Neural crest cell (in vitro differentiated cells): ENCODE results near the gene CCDC190. TPM values are rescaled to one million over a fixed set of nuclear protein-coding genes. Genes with fewer than 3 reads are reported as not detected.
A peak's percentile ranks its signal among the peaks of the same experiment; 100 is the strongest.

Source experiments
- DNase-seq: peaks from one replicate; pipeline ENCODE4 v3.0.0; 2021; ENCODE audit warnings: low read depth, mixed read lengths, low spot score
- H3K27ac Mint-ChIP-seq: one replicate; pipeline ENCODE4 v1.8.0; 2021; ENCODE audit warnings: mild to moderate bottlenecking, mixed read lengths; ENCODE audit not compliant: unreplicated experiment
- H3K27me3 Mint-ChIP-seq: 2 replicates; pipeline ENCODE4 v1.8.0; 2021; ENCODE audit warnings: low read depth, mild to moderate bottlenecking, mixed read lengths
- H3K36me3 Mint-ChIP-seq: 2 replicates; pipeline ENCODE4 v1.8.0; 2021; ENCODE audit warnings: low read depth, mild to moderate bottlenecking, mixed read lengths
- H3K4me1 Mint-ChIP-seq: 2 replicates; pipeline ENCODE4 v1.8.0; 2021; ENCODE audit warnings: mixed read lengths
- H3K4me3 Mint-ChIP-seq: one replicate; pipeline ENCODE4 v1.8.0; 2021; ENCODE audit warnings: mild to moderate bottlenecking, mixed read lengths
- H3K9me3 Mint-ChIP-seq: 2 replicates; pipeline ENCODE4 v1.8.0; 2021; ENCODE audit warnings: mixed read lengths
- CTCF ChIP-seq: fragments of 200-600 bp; sonication (generic); conservative IDR thresholded peaks from 2 replicates; pipeline ENCODE4 v1.5.0; 2021; ENCODE audit warnings: antibody characterized with exemption, mild to moderate bottlenecking
- total RNA-seq: library from RNA; stranded (reverse); gene quantifications from 2 replicates; pipeline ENCODE4 v1.2.1, GENCODE V29; 2021

CCDC190 gene
- total RNA-seq, 1 donor from 2014 or later: not detected

DNA sequence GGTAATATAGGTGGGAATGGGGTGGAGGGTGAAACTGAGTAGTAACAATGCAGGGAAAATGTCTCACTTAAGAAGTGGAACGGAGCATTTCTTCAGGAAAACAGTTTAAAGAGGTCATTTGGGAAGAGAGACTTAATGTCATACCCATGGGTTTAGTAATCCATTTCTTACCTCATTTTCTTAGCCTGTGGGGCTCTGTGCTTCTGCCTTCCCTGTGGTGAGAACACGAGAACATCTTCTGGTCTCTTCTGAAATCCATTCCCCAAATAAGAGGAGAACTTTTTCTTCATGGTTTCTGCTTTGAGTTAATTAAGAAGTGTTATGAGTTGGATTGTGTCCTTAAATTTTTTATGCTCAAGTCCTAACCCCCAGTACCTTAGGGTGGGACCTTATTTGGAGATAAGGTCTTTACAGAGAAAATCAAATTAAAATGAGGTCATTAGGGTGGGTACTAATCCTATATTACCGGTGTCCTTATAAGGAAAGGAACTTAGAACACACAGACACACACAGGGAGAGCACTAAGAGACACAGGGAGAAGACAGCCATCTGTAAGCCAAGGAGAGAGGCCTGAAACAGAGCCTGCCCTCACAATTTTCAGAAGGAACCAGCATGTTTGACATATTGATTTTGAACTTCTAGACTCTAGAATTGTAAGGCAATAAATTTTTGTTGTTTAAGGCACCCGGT is 5.4 kb downstream of the CCDC190 start:
- DNase-seq: no peak
- no peaks in the 10 kb centered on the region for H3K4me1 Mint-ChIP-seq
- no peaks in the 10 kb centered on the region for H3K9me3 Mint-ChIP-seq
- no peak for TF ChIP-seq CTCF
- H3K27ac Mint-ChIP-seq: no peak overlapping the region
- H3K36me3 Mint-ChIP-seq: no peaks in the 10 kb centered on the region
- no peak overlapping the region for H3K4me3 Mint-ChIP-seq
- no peaks in the 10 kb centered on the region for H3K27me3 Mint-ChIP-seq

DNA sequence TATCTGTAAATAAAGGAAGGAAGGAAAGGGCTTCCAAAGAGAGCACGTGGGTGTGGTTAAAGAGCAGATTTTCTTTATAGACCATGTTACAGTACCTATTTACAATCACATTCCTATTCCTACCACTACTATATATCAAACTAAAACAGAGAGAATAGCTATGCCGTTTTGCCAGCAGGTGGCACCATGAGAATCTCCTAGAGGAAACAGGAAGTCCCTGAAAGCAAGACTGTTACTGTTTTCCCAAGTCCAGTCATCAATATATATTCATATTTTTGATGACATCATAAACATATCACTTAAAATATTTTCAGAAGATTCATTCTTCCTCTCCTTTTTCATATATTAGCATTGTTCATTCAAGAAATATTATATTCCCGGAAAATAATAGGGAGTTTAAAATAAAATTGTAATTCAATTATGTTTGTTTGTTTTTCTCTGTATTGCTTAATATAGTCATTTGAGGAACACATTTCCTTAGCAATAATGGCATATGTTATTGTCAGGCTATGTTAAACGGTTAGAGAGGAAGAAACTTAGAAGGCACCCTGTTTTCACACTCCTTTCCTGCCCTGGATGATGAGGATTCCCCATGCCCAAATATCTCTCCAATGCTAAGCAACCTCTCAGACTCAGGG is 6.6 kb downstream of the CCDC190 start:
- peak; percentile 85 for TF ChIP-seq CTCF
- Mint-ChIP-seq H3K4me1 (no peaks in the 10 kb centered on the region), H3K36me3 (no peaks in the 10 kb centered on the region), H3K27ac (no peak overlapping the region), H3K9me3 (no peaks in the 10 kb centered on the region), H3K27me3 (no peaks in the 10 kb centered on the region), H3K4me3 (no peak overlapping the region)
- peak; percentile 58 for DNase-seq

GRCh38 chr1:162851341-162851740 is 9.6 kb downstream of the CCDC190 start:
- Mint-ChIP-seq H3K4me3 (no peak overlapping the region), H3K9me3 (no peaks in the 10 kb centered on the region), H3K4me1 (no peaks in the 10 kb centered on the region), H3K27ac (no peak overlapping the region), H3K27me3 (peaks cover 3% of the 10 kb centered on the region), H3K36me3 (no peaks in the 10 kb centered on the region)
- TF ChIP-seq CTCF: no peak
- no peak for DNase-seq

DNA sequence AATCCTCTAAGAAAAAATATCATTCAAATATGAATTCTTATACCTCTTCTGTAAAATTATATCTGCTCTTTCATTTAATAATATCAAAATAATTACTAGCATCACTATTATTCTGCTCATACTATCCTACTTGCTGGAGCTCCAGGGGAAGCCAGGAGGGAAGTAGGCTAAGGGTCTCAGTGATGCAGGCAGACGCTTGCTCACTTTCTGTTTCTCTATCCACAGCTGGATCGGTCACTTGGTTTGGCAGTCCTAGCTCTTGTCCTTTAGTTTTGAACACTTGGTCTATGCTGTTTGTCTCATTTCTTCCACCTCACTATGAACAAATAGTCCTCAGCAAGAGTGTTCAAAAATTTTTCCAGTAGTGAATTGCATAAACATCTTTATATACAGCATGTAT is 11.3 kb downstream of the CCDC190 start:
- H3K36me3 Mint-ChIP-seq: no peaks in the 10 kb centered on the region

DNA sequence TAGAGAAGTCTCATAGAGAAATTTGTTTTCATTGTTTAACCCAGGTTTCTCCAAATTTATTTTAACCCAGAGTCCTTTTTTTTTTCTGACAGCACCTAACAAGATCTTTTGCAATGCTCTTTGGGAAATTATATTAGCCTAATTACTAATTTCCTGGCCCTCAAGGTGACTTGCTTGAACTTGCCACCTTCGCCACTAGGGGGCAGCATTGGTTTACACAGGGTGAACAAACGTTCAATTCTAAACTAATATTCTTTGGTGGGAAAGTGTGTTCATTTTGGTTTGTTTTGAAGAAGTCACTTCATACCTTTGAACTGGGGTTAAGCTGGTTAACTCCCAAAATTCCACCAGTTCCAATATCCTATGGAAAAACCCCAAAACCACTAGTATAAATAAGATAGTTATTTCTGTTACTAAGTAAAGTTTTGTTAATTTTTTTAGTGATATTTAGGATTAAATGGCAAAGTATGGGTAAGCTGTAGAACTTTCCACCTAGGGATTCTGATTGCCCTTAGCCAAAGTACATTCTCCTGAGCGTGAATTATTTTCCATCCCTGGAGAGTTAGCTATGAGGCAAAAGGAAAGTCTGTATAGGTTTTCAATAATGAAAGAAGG is 13.0 kb downstream of the CCDC190 start:
- DNase-seq: peak; percentile 87
- no peaks in the 10 kb centered on the region for H3K9me3 Mint-ChIP-seq
- H3K4me3 Mint-ChIP-seq: no peak overlapping the region
- peaks cover 3% of the 10 kb centered on the region for H3K27me3 Mint-ChIP-seq
- no peaks in the 10 kb centered on the region for H3K4me1 Mint-ChIP-seq
- TF ChIP-seq CTCF: peak; percentile 98
- H3K36me3 Mint-ChIP-seq: no peaks in the 10 kb centered on the region
- H3K27ac Mint-ChIP-seq: no peak overlapping the region

More for the DNA sequence above, 11.3 kb downstream of the CCDC190 start:
- Mint-ChIP-seq H3K9me3 (no peaks in the 10 kb centered on the region), H3K4me3 (no peak overlapping the region), H3K27ac (no peak overlapping the region), H3K27me3 (peaks cover 3% of the 10 kb centered on the region), H3K4me1 (no peaks in the 10 kb centered on the region)
- no peak for TF ChIP-seq CTCF
- DNase-seq: no peak
